ENCODE measurements around the gene ASCC1. TPM values are rescaled to one million over a fixed set of nuclear protein-coding genes. Genes with fewer than 3 reads are reported as not detected.

Gene ASCC1
- total RNA-seq, 4 donors from 2014 or later = 18.7 to 28.4 (median 24.7) TPM

- no peak for TF ChIP-seq POLR2A (IDR thresholded peaks at IDR 0.05)
- TF ChIP-seq, protein P1, sequence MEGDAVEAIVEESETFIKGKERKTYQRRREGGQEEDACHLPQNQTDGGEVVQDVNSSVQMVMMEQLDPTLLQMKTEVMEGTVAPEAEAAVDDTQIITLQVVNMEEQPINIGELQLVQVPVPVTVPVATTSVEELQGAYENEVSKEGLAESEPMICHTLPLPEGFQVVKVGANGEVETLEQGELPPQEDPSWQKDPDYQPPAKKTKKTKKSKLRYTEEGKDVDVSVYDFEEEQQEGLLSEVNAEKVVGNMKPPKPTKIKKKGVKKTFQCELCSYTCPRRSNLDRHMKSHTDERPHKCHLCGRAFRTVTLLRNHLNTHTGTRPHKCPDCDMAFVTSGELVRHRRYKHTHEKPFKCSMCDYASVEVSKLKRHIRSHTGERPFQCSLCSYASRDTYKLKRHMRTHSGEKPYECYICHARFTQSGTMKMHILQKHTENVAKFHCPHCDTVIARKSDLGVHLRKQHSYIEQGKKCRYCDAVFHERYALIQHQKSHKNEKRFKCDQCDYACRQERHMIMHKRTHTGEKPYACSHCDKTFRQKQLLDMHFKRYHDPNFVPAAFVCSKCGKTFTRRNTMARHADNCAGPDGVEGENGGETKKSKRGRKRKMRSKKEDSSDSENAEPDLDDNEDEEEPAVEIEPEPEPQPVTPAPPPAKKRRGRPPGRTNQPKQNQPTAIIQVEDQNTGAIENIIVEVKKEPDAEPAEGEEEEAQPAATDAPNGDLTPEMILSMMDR (IDR thresholded peaks at IDR 0.05) = no peak
- WGBS, 2 donors = 86 to 89% methylated on average over 7 of the region's 7 CpGs
- Histone ChIP-seq H3K4me1 (peaks cover 40 to 79% (median 68%) of the 10 kb centered on the region in 3 donors), H3K9me3 (no peaks in the 10 kb centered on the region), H3K27me3 (no peaks in the 10 kb centered on the region), H3K4me3 (peak overlapping the region in 1 of 4 donors; percentile 72), H3K27ac (peak overlapping the region; percentile 86 to 96 (median 94)), H3K36me3 (no peaks in the 10 kb centered on the region)
- intact Hi-C loops (cut with DNase I) = no loop called here
- no peak for DNase-seq
Observed at GRCh38 chr10:72261784-72262404, 45.8 kb upstream of the ASCC1 start.

DNA sequence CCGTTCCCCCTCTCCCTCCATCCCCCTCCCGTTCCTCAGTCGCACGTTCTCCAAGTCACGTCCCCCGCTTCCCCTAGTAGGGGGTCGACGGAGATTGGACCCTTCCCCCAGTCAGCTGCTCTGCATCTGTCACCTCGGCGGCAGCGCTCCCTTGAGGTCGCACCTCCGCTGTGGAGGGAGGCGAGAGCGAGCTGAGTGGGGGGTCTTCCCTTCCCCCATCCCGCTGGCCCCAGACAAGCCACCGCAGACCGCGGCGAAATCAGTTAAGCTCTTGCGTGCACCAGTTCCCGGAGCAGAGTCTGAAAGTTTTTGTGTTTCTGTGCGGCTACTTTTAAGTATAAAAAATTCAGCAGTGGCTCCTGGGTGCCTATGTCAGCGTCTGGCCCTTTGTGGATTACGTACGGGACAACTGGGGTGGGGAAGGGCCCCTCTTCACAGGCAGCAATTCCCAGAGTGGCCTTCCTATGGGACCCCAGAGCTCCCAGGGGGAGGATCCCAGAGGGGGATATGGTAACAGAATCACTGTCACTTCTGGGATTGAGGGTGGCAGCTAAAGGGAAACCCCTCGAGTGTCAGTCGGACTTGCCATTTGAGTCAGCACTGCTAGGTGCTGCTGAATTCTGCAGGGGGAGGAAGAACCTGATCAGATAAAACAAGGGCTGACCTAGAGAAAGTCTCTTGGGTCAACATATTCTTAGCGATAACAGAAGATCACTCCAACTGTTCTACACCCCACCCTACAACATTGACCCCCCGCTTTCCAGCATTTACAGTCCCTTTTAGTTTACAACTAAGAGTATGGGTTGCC, 45.1 kb upstream of the ASCC1 start:
- Histone ChIP-seq H3K4me1 (peaks cover 46 to 86% (median 75%) of the 10 kb centered on the region in 3 donors), H3K9me3 (no peaks in the 10 kb centered on the region), H3K4me3 (peak overlapping the region; percentile 26 to 72 (median 49)), H3K27me3 (no peaks in the 10 kb centered on the region), H3K27ac (peak overlapping the region; percentile 86 to 96 (median 94)), H3K36me3 (no peaks in the 10 kb centered on the region)
- peak in 1 of 4 donors; percentile 60 for TF ChIP-seq POLR2A (IDR thresholded peaks at IDR 0.05)
- TF ChIP-seq, protein P1 (IDR thresholded peaks at IDR 0.05) = peak in 1 of 6 experiments; percentile 6
- WGBS, 2 donors = 22 to 36% methylated on average over 6 to 7 of the region's 30 CpGs
- intact Hi-C loops (cut with DNase I) = no loop called here
- no peak for DNase-seq

GRCh38 chr10:72260239-72260975, 44.3 kb upstream of the ASCC1 start:
- H3K27me3 ChIP-seq = no peaks in the 10 kb centered on the region
- H3K36me3 ChIP-seq = no peaks in the 10 kb centered on the region
- WGBS, 2 donors = 16 to 40% methylated on average over 10 to 11 of the region's 19 CpGs
- peak overlapping the region; percentile 86 to 96 (median 94) for H3K27ac ChIP-seq
- no peaks in the 10 kb centered on the region for H3K9me3 ChIP-seq
- DNase-seq = no peak
- H3K4me1 ChIP-seq = peaks cover 54 to 94% (median 82%) of the 10 kb centered on the region in 3 donors
- H3K4me3 ChIP-seq = peak overlapping the region; percentile 26 to 72 (median 49)
- intact Hi-C loops (cut with DNase I) = no loop called here
- peak in 2 of 4 donors; percentile 19 to 64 for TF ChIP-seq POLR2A (IDR thresholded peaks at IDR 0.05)
- TF ChIP-seq, protein P1 (IDR thresholded peaks at IDR 0.05) = no peak

- Histone ChIP-seq H3K36me3 (no peaks in the 10 kb centered on the region), H3K4me3 (no peak overlapping the region), H3K9me3 (no peaks in the 10 kb centered on the region), H3K4me1 (peaks cover 61 to 97% (median 90%) of the 10 kb centered on the region in 3 donors), H3K27me3 (no peaks in the 10 kb centered on the region), H3K27ac (peak overlapping the region; percentile 86 to 96 (median 94))
- no peak for DNase-seq
- 44 to 62% methylated on average over 4 to 5 of the region's 5 CpGs for WGBS, 2 donors
- intact Hi-C loops (cut with DNase I) = no loop called here
- TF ChIP-seq, protein P1 (IDR thresholded peaks at IDR 0.05) = no peak
- no peak for TF ChIP-seq POLR2A (IDR thresholded peaks at IDR 0.05)
Observed at GRCh38 chr10:72259491-72260238, 43.6 kb upstream of the ASCC1 start.
